OCI-LY1 (cell line): ENCODE measurements around the gene CATSPER1.

Experiments
- CTCF ChIP-seq: fragments of 200-600 bp; sonication (generic), shearing (Covaris generic); IDR thresholded peaks from 2 replicates; pipeline ENCODE4 v1.5.1; 2017; ENCODE audit warnings: mild to moderate bottlenecking, antibody characterized with exemption, low read length, moderate library complexity, mixed read lengths
- EZH2 ChIP-seq: fragments of 200-600 bp; sonication (generic), shearing (Covaris generic); IDR thresholded peaks from 2 replicates; pipeline ENCODE4 v1.8.0; 2017; ENCODE audit warnings: borderline replicate concordance, mixed run types, mild to moderate bottlenecking, antibody characterized with exemption, low read length, moderate library complexity, mixed read lengths

- no peak for TF ChIP-seq EZH2
- TF ChIP-seq CTCF, result no peak
Observed at GRCh38 chr11:65982824-65983588, 43.3 kb downstream of the CATSPER1 start.
